SK-N-MC (cell line): ENCODE data around the gene SPDYE2B.
"Not testable (repeated sequence)": the region's sequence is repeated elsewhere in the genome, so short reads cannot be mapped to it uniquely, and the experiment has no call there.

Experiments
- EZH2 ChIP-seq: fragments of 200-600 bp; sonication (generic); IDR thresholded peaks from one replicate; pipeline ENCODE4 v1.6.1; 2017; ENCODE audit warnings: antibody characterized with exemption
- FOXP2 ChIP-seq: optimal IDR thresholded peaks from 2 replicates; pipeline ENCODE3; 2011; ENCODE audit warnings: mild to moderate bottlenecking, moderate library complexity; ENCODE audit not compliant: insufficient read depth; ENCODE audit errors: extremely low read length, control extremely low read depth
- POLR2AphosphoS5 ChIP-seq: IDR thresholded peaks from 2 replicates; pipeline ENCODE4 v1.6.1; 2012; ENCODE audit warnings: mild to moderate bottlenecking, low read depth, low read length, borderline replicate concordance

- not testable (repeated sequence) for TF ChIP-seq POLR2AphosphoS5, EZH2, FOXP2
These were observed 40.5 kb downstream of the SPDYE2B start for GRCh38 chr7:102690602-102691001.
